GM19043 (cell line): ENCODE results near the gene SNF8.

Source experiments
- ATAC-seq: cut with Tn5 transposase; IDR thresholded peaks from one replicate; pipeline ENCODE4 v1.9.1; 2021; ENCODE audit warnings: low read depth; ENCODE audit not compliant: unreplicated experiment

SNF8 gene

DNA sequence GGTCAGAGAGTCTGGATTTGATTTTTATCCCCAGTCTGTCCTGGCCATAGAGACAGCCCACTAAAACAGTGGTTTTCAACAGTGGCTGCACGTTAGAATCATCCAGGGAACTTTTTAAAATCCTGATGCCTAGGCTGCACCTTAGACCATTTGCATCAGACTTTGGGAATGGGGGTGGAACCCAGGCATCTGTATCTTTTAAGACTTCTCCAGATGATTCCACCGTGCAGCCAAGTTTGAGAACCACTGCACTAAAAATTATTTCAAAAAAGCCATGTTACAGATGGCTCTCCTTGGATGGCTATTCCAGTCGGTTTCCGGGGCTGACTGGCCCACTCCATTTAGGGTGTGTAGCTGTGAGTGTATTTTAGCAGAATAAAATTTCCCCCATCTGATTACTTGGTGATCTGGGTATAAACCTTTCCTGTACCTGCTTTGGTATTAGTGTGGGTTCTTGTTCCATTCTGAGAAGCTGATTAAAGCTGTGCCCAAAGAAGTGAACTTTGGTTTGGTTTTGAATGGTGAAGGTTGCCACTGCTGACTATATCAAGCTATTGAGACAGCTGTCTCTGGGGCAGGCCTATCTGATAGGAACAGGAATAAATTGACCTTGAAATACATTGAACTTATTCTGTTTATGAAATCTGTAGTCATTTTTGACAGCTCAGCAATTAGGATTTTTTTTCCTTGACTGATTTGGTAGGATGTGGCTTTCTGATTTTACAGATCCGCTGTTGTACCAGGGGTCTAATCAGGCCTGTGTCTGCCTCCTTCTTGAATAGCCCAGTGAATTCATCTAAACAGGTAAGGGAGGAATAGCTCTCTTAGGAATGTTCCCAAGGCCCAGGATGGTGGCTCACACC, 50.8 kb downstream of the SNF8 start:
- no peak for ATAC-seq

DNA sequence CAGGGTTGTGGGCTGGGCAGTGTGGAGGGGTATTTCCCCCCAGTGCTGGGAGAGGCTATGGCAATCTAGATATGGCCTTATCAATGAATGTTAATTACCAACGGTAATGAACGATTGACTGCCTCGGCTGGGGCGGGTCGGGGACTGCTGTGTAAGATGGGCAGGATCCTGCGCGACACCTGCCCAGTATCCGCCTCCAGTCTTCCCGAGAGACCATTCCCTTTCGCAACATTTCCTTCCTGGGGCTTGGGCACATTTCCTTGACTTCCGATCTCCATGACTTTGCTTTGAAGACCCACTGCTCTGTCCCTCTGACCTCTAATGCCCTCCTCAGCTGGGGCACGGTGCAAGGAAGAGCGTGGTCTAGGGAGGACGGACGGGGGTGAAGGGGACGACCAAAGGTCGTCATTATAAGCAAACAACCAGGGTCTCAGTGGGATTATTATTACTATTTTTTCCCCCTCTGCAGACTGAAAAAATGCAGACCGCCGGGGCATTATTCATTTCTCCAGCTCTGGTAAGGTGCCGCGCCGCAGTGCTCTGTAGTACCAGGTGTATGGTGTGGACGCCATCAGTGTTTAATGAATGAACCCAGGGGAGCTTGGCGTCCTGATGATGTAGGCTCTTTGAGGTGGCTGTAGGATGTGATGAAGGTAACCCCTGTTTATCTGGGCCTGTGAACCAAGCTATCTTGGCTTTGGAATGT, 51.5 kb downstream of the SNF8 start:
- ATAC-seq, result no peak

DNA sequence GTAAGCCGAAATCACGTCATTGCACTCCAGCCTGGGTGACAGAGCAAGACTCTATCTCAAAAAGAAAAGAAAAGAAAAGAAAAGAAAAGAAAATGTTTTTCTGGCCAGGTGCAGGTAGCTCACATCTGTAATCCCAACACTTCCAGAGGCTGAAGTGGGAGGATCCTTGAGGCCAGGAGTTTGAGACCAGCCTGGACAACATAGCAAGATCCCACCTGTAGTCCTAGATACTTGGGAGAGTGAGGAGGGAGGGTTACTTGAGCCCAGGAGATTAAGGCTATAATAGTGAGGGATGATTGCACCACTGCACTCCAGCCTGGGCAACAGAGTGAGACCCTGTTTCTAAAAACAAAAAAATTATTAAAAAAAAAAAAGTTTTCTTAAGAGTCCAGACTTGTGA, 54.6 kb downstream of the SNF8 start:
- ATAC-seq, result no peak

DNA sequence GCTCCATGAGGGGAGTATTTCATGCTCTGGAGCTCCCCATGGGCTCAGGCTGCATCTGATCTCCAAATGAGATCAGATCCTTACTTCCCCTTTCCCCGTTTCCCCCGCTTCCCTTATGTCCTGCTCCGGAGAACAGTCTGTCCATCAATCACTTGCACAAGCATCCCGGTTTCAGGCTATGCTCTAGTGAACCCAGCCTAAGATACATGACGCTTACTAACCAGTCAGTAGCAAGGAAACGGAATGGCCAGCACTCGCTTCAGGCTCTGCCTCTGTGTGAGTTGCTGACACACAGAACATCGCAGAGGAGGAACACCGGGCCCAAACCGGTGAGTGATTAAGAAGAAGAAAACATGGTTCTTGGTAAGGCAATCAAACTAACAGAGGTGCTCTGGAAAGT, 61.5 kb downstream of the SNF8 start:
- no peak for ATAC-seq

DNA sequence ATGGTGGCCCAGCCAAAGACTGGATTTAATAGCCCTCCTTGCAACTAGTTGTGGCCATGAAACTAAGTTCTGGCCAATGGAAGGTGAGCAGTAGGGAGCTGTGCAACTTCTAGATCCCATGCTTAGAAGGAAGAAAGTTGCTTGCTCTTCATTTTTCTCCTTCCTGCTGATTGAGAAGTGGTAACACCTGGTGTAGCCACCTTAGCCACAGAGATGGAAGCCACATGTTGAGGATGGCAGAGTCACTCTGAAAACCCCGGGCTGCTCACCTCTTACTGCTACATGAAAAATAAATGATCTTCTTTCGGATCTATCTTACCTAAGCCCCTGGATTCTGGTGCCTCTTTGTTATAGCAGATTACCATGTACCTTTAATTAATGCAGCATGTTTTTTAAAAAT, 62.4 kb downstream of the SNF8 start:
- ATAC-seq, result no peak
